ENCODE results near the gene IQCM.

- TF ChIP-seq CTCF (conservative IDR thresholded peaks at IDR 0.05; ENCODE audit: low read length) (no peak), EZH2phosphoT487 (IDR thresholded peaks at IDR 0.05; ENCODE audit: borderline replicate concordance, low read depth, low read length) (no peak)
These were observed 509.1 kb downstream of the IQCM start for GRCh38 chr4:149306537-149306936.
